PFSK-1 (cell line): ENCODE measurements around the gene PHC2.

ENCODE experiments used
- POLR2AphosphoS5 ChIP-seq: IDR thresholded peaks from 2 replicates; pipeline ENCODE4 v1.6.1; 2012; ENCODE audit warnings: low read depth, mild to moderate bottlenecking, control low read depth, low read length, moderate library complexity
- REST ChIP-seq, 2 experiments: IDR thresholded peaks; 2 replicates each; pipeline versions ENCODE4 v1.6.1 to v1.8.0; 2011 to 2012; ENCODE audit warnings: low read depth in 2 of 2, low read length in 2 of 2, control low read depth in 1 of 2, inconsistent platforms in 1 of 2, mild to moderate bottlenecking in 1 of 2, moderate library complexity in 1 of 2; ENCODE audit not compliant: insufficient read depth in 1 of 2
- SIN3A ChIP-seq: IDR thresholded peaks from 2 replicates; pipeline ENCODE4 v1.6.1; 2012; ENCODE audit warnings: mild to moderate bottlenecking, low read length, moderate library complexity, borderline replicate concordance; ENCODE audit not compliant: insufficient read depth
- TAF1 ChIP-seq: IDR thresholded peaks from 2 replicates; pipeline ENCODE4 v1.6.1; 2012; ENCODE audit warnings: low read length, control low read depth, borderline replicate concordance; ENCODE audit not compliant: insufficient read depth

GRCh38 chr1:33391343-33392078, 39.4 kb downstream of the PHC2 start:
- TF ChIP-seq SIN3A (no peak), TAF1 (no peak), REST (IDR thresholded peaks at IDR 0.05; ENCODE audit: insufficient read depth in 1 of 2, low read depth in 2 of 2, low read length in 2 of 2) (no peak), POLR2AphosphoS5 (no peak)
